ENCODE measurements around the gene RASGEF1C.
"Not testable (repeated sequence)": the region's sequence is repeated elsewhere in the genome, so short reads cannot be mapped to it uniquely, and the experiment has no call there.

RASGEF1C gene

DNA sequence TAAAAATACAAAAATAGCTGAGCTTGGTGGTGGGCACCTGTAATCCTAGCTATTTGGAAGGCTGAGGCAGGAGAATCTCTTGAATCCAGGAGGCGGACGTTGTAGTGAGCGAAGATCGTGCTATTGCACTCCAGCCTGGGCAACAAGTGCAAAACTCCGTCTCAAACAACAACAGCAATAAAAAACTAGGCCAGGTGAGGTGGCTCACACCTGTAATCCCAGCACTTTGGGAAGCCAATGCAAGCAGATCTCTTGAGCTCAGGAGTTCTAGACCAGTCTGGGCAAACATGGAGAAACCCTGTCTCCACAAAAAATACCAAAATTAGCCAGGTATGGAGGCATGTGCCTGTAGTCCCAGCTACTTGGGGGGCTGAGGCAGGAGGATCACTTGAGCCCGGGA, 84.3 kb downstream of the RASGEF1C start:
- not testable (repeated sequence) for H3K4me3 ChIP-seq (ENCODE audit: low read length in 2 of 2); H3K27ac ChIP-seq (ENCODE audit: low read length); H3K9me3 ChIP-seq (ENCODE audit: control insufficient read depth in 2 of 2, low read length in 2 of 2); H3K9ac ChIP-seq (ENCODE audit: low read length in 2 of 2); H3K4me1 ChIP-seq (ENCODE audit: control insufficient read depth, insufficient read depth, low read length); H3K27me3 ChIP-seq (ENCODE audit: control insufficient read depth in 1 of 2, insufficient read depth in 2 of 2, low read length in 2 of 2); H3K36me3 ChIP-seq (ENCODE audit: control insufficient read depth in 2 of 2, insufficient read depth in 2 of 2, low read length in 2 of 2)

DNA sequence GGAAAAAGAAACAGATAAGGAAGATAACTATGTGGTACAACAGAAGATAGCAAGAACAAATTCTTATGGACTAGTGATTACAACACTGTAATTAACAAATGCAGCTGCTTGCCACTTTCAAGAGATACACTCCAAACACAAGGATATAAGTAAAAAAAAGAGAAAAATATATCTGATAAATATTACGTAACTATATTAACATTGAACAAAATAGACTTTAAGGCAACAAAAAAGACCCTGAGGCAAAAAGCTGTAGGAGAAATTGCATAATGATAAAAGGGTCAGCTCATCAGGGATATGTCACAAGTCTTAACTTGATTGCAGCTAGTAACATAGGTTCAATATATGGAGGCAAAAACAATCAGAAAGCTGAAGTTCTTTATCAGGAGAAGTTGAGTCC, 86.1 kb downstream of the RASGEF1C start:
- H3K27me3 ChIP-seq (ENCODE audit: control insufficient read depth in 1 of 2, insufficient read depth in 2 of 2, low read length in 2 of 2): peaks cover 8% of the 10 kb centered on the region in 2 donors
- H3K36me3 ChIP-seq (ENCODE audit: control insufficient read depth in 2 of 2, insufficient read depth in 2 of 2, low read length in 2 of 2): no peaks in the 10 kb centered on the region
- no peak overlapping the region for H3K27ac ChIP-seq (ENCODE audit: low read length)
- no peak overlapping the region for H3K4me3 ChIP-seq (ENCODE audit: low read length in 2 of 2)
- H3K9me3 ChIP-seq (ENCODE audit: control insufficient read depth in 2 of 2, low read length in 2 of 2): no peaks in the 10 kb centered on the region
- no peak overlapping the region for H3K9ac ChIP-seq (ENCODE audit: low read length in 2 of 2)
- peaks cover 6% of the 10 kb centered on the region for H3K4me1 ChIP-seq (ENCODE audit: control insufficient read depth, insufficient read depth, low read length)

- Histone ChIP-seq H3K4me3 (ENCODE audit: low read length in 2 of 2) (no peak overlapping the region), H3K27ac (ENCODE audit: low read length) (no peak overlapping the region), H3K27me3 (ENCODE audit: control insufficient read depth in 1 of 2, insufficient read depth in 2 of 2, low read length in 2 of 2) (peaks cover 2 to 8% of the 10 kb centered on the region in 2 donors), H3K9me3 (ENCODE audit: control insufficient read depth in 2 of 2, low read length in 2 of 2) (no peaks in the 10 kb centered on the region), H3K9ac (ENCODE audit: low read length in 2 of 2) (no peak overlapping the region), H3K36me3 (ENCODE audit: control insufficient read depth in 2 of 2, insufficient read depth in 2 of 2, low read length in 2 of 2) (no peaks in the 10 kb centered on the region), H3K4me1 (ENCODE audit: control insufficient read depth, insufficient read depth, low read length) (peaks cover 2% of the 10 kb centered on the region)
Observed at GRCh38 chr5:180121826-180122413, 87.1 kb downstream of the RASGEF1C start.

DNA sequence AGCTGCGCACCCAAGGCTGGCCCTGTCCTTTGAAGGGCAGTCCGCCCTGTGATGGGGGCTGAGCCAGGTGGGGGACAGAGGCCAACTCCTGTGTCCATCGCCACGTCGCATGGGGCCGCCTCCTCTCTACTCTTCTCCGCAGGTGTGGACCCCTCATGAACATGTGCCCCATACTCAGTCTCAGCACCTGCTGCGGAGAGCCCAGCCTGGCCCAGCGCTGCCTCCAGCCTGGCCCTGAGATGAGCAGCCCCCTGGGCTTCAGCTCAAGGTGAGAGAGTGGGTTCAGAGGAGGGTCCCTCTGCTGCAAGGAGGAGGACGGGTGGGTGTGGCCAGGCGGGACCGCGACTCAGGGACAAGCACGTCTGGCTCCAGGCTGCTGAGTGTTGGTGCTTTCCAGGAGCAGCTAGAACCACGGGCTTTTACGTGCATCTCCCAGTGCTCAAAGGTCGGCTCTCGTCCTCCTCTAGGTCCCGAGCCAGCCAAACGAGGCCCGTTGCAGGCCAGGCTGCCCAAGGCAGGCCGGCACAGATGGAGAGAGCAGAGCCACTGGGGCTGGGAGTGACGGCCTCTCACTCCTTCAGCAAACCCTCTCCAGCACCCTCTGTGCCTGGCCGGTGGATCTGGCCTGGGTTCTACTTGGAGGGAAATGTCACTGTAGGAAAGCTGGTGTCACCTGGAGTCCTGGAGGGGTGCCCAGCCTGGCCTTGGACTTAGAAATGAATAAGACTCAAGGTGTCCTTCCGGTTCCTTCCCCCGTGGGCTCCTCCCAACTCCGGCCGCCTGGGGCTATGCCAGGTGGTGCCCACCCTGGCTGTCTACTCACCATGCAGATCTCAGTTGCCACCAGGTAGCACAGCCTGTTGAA, 88.5 kb downstream of the RASGEF1C start:
- Histone ChIP-seq H3K9me3 (ENCODE audit: control insufficient read depth in 2 of 2, low read length in 2 of 2) (no peaks in the 10 kb centered on the region), H3K36me3 (ENCODE audit: control insufficient read depth in 2 of 2, insufficient read depth in 2 of 2, low read length in 2 of 2) (no peaks in the 10 kb centered on the region), H3K27ac (ENCODE audit: low read length) (no peak overlapping the region), H3K9ac (ENCODE audit: low read length in 2 of 2) (no peak overlapping the region), H3K27me3 (ENCODE audit: control insufficient read depth in 1 of 2, insufficient read depth in 2 of 2, low read length in 2 of 2) (peaks cover 0 to 4% of the 10 kb centered on the region in 2 donors), H3K4me3 (ENCODE audit: low read length in 2 of 2) (no peak overlapping the region), H3K4me1 (ENCODE audit: control insufficient read depth, insufficient read depth, low read length) (no peaks in the 10 kb centered on the region)

DNA sequence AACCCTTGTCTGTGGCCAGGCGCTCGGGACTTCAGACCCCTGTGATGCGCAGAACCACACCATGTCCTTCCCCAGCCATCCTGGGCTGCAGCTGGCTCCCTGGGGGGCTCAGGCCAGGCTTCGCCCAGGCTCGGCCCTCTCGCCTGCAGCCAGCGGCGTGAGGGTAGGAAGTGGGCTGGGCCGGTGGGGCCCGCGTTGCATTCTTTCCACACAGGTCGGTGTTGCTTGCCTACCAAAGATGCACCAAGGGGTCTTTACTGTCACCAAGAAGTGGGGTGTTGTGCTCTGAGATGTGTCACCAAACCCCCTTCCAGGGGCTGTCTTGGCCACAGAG, 89.1 kb downstream of the RASGEF1C start:
- Histone ChIP-seq H3K9me3 (ENCODE audit: control insufficient read depth in 2 of 2, low read length in 2 of 2) (no peaks in the 10 kb centered on the region), H3K4me1 (ENCODE audit: control insufficient read depth, insufficient read depth, low read length) (no peaks in the 10 kb centered on the region), H3K4me3 (ENCODE audit: low read length in 2 of 2) (no peak overlapping the region), H3K27ac (ENCODE audit: low read length) (no peak overlapping the region), H3K36me3 (ENCODE audit: control insufficient read depth in 2 of 2, insufficient read depth in 2 of 2, low read length in 2 of 2) (no peaks in the 10 kb centered on the region), H3K27me3 (ENCODE audit: control insufficient read depth in 1 of 2, insufficient read depth in 2 of 2, low read length in 2 of 2) (peaks cover 0 to 4% of the 10 kb centered on the region in 2 donors), H3K9ac (ENCODE audit: low read length in 2 of 2) (no peak overlapping the region)

DNA sequence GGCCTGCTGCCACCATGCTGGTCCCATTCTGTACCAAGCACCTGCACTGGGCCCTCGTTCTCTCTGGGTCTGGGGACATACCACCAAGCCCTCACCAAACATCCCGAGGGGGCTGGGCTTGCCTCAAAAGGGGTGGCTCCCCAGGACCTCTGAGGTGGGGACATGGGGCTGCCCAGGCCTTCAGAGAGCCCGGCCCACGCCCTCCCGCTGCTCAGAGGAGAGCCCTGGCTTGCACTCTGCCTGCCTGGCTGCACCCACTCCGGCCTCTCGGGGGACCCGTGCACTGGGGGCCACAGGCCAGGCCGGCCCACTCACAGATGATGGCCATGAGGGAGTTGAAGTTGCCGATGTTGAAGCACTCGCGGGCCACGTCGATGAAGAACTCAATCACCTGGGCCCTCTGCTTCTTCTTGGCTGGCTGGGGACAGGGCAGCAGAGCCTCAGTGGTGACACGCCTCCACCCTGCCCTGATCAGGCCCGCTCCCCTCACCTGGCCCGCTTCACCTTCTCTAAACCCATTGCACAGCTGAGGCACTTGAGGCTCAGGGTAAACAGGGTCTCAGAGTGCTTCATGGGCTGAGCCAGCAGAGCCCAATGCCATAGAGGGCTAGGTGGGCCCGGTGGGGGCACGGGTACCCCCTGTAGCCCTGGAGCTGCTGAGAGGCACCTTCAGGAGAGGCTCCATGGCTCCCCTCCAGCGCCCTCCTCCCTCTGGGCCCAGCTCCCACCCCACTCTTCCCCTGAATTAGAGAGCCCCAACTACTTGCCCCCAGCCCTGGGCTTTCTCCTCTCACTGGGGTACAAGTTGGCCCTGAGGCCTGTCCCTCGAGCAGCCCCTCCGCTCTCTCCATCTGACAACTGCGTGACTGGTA, 89.7 kb downstream of the RASGEF1C start:
- Histone ChIP-seq H3K27me3 (ENCODE audit: control insufficient read depth in 1 of 2, insufficient read depth in 2 of 2, low read length in 2 of 2) (peaks cover 0 to 3% of the 10 kb centered on the region in 2 donors), H3K4me1 (ENCODE audit: control insufficient read depth, insufficient read depth, low read length) (no peaks in the 10 kb centered on the region), H3K9me3 (ENCODE audit: control insufficient read depth in 2 of 2, low read length in 2 of 2) (no peaks in the 10 kb centered on the region), H3K4me3 (ENCODE audit: low read length in 2 of 2) (no peak overlapping the region), H3K36me3 (ENCODE audit: control insufficient read depth in 2 of 2, insufficient read depth in 2 of 2, low read length in 2 of 2) (no peaks in the 10 kb centered on the region), H3K9ac (ENCODE audit: low read length in 2 of 2) (no peak overlapping the region), H3K27ac (ENCODE audit: low read length) (no peak overlapping the region)

DNA sequence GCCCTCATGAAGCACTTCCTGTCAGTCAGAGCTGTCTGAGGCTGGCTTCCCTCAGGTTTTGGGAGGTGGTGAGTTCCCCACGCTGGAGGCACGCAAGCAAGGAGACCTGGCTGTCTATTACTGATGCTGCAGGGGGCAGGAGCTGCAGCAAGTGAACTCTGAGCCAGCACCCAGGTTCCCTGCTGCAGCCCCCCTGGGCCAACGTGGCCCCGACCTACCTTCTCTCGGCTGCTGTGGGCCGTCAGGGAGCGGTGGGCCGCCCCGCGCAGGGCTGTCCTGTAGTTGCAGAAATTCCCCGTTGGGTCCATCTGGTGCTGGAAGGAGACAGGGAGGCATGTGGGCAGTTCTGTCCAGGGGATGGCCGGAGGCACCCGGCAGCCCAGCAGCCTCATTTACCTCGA, 90.6 kb downstream of the RASGEF1C start:
- H3K27ac ChIP-seq (ENCODE audit: low read length): no peak overlapping the region
- H3K9ac ChIP-seq (ENCODE audit: low read length in 2 of 2): no peak overlapping the region
- no peaks in the 10 kb centered on the region for H3K4me1 ChIP-seq (ENCODE audit: control insufficient read depth, insufficient read depth, low read length)
- H3K27me3 ChIP-seq (ENCODE audit: control insufficient read depth in 1 of 2, insufficient read depth in 2 of 2, low read length in 2 of 2): peaks cover 0 to 2% of the 10 kb centered on the region in 2 donors
- no peaks in the 10 kb centered on the region for H3K36me3 ChIP-seq (ENCODE audit: control insufficient read depth in 2 of 2, insufficient read depth in 2 of 2, low read length in 2 of 2)
- no peaks in the 10 kb centered on the region for H3K9me3 ChIP-seq (ENCODE audit: control insufficient read depth in 2 of 2, low read length in 2 of 2)
- H3K4me3 ChIP-seq (ENCODE audit: low read length in 2 of 2): no peak overlapping the region

DNA sequence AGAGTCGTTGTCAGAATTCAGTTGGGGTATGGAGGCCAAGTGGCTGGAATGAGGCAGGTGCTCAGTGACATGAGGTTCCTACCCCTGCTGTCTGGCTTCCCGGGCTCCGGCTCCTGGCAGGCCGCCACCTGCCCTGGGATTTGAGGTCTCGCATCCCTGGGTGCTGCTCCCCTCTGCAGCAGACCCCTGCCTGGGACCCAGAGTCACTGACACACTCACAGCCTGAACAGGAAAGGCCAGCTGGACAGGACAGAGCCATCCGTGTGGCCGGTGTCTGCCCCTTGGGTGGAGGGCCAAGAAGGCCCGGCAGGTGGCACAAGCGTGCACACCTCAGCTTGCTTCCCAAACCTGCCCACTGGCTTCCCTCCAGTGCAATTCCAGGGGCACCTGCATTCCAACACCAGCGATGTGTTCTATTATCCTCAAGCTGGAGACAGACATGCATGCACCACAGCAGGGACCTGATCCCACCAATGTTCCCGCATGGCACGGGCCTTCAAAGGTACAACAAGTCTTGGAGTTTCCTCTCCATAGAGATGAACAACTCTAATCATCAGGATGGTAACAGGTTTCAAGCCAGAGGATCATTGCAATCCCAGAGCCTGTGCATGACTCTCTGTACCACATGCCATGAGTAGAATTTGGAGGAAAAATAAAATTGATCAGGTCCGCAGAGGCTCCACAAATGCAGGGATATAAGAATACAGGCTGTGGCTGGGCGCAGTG, 91.8 kb downstream of the RASGEF1C start:
- Histone ChIP-seq H3K36me3 (ENCODE audit: control insufficient read depth in 2 of 2, insufficient read depth in 2 of 2, low read length in 2 of 2) (no peaks in the 10 kb centered on the region), H3K9me3 (ENCODE audit: control insufficient read depth in 2 of 2, low read length in 2 of 2) (no peaks in the 10 kb centered on the region), H3K4me3 (ENCODE audit: low read length in 2 of 2) (no peak overlapping the region), H3K27ac (ENCODE audit: low read length) (no peak overlapping the region), H3K9ac (ENCODE audit: low read length in 2 of 2) (no peak overlapping the region), H3K4me1 (ENCODE audit: control insufficient read depth, insufficient read depth, low read length) (no peaks in the 10 kb centered on the region), H3K27me3 (ENCODE audit: control insufficient read depth in 1 of 2, insufficient read depth in 2 of 2, low read length in 2 of 2) (peaks cover 0 to 4% of the 10 kb centered on the region in 2 donors)

DNA sequence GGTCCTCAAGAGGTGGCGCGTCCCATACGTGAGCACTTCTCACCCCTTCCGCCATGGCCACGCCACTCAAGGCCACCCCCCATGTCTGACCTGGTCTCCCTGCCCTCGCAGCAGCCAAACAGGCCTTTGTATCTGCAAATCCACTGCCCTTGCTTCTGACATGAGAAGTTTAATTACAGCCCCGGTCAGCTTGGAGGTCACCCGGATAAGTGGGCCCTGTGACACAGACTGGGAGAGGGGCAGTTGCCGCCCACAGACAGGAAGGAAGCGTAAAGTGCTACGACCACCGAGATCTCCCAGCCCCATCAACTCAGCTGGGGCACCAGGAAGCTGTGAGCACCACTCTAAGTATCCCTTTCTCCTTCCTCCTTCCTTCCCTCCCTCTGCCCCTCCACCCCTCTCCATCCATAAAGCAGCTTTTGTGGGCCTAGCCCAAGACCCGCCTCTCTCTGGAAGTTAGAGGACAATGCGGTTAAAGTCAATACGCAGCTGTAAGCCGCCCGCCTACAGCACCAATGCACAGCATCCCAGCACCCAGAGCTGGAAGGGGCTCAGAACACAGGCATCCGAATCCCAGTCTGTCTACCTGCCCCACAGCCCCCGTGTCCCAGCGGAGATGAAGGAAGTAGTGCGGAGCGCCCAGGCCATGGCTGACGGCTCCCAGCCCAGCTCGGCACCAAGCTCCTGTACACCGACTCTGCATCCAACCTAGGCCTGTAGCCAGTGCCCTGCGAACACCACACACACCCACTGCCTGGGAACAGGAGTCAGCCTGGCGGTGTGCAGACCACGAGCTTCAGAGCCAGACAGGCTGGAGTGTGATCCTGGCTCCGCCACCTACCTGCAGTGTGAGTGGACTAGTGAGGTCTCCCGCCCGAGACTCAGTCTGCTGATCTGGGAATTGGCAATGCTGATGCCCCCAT, 92.7 kb downstream of the RASGEF1C start:
- Histone ChIP-seq H3K4me1 (ENCODE audit: control insufficient read depth, insufficient read depth, low read length) (no peaks in the 10 kb centered on the region), H3K9ac (ENCODE audit: low read length in 2 of 2) (no peak overlapping the region), H3K27me3 (ENCODE audit: control insufficient read depth in 1 of 2, insufficient read depth in 2 of 2, low read length in 2 of 2) (peaks cover 0 to 7% of the 10 kb centered on the region in 2 donors), H3K36me3 (ENCODE audit: control insufficient read depth in 2 of 2, insufficient read depth in 2 of 2, low read length in 2 of 2) (no peaks in the 10 kb centered on the region), H3K9me3 (ENCODE audit: control insufficient read depth in 2 of 2, low read length in 2 of 2) (no peaks in the 10 kb centered on the region), H3K4me3 (ENCODE audit: low read length in 2 of 2) (no peak overlapping the region), H3K27ac (ENCODE audit: low read length) (no peak overlapping the region)

Measured in stomach smooth muscle (tissue), 2 donors.